Stimulated activated CD4-positive, alpha-beta T cell treated with anti-CD3 and anti-CD28 coated beads, Interleukin-12 subunit alpha, Interleukin-12 subunit beta, amount 100 ng/mL, for 24 hours (primary cell): ENCODE data around the gene HEXD.
A peak's percentile ranks its signal among the peaks of the same experiment; 100 is the strongest.

Source experiments
- DNase-seq, 2 experiments: peaks; one replicate each; pipeline ENCODE4 v3.0.0-alpha.2; 2020; ENCODE audit warnings: low read depth in 2 of 2

The HEXD gene

DNA sequence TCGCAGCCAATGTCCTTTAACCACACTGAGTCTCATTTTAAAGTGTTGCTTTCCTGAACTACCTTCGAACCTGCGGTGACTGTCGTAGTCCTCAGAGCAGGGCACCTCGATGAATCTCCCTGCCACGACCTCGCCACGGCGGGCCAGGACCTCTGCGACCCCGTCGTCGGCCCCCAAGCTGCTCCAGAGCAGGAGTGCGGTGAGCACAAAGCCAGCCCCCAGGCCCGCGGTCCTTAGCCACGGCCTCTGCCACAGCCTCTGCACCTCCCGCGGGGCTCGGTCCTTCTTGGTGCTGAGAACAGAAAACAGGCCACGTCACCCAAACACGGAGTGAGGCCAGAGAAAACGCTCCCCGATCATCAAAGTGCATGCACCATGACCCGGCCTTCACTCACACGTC, 2.8 kb upstream of the HEXD start:
- DNase-seq, result no peak

DNA sequence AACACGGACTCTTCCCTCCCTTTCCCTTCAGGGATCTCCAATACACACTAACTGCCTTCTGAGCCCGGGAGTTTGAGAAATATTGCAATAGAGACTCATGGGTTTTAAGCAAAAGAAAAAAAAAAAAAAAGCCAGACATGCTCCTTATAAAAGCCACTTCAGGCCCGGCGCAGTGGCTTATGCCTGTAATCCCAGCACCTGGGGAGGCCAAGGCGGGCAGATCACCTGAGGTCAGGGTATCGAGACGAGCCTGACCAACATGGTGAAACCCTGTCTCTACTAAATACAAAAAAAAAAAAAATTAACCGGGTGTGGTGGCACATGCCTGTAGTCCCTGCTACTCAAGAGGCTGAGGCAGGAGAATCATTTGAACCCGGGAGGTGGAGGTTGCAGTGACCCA, 2.4 kb upstream of the HEXD start:
- no peak for DNase-seq

DNA sequence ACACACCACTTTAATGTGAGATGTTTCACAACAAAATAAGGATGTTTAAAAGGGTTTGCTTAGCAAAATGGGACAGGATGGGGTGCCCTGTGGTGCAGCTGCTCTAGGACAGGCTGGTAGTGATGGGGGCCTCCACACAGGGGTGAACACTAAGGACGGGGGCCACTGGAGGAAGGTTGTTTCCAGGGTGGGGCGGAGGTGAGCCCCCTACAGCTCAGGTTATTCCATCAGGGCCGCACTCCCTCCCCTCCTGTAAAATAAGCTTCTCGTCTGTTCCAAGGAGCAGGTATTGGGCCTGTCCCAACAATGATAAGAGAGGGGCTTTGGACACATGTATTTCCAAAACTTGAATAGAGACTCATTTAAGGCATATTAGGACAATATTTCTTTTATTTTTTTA, 1.9 kb upstream of the HEXD start:
- no peak for DNase-seq

- DNase-seq, result no peak
These were observed 1.4 kb upstream of the HEXD start for GRCh38 chr17:82416771-82417170.

DNA sequence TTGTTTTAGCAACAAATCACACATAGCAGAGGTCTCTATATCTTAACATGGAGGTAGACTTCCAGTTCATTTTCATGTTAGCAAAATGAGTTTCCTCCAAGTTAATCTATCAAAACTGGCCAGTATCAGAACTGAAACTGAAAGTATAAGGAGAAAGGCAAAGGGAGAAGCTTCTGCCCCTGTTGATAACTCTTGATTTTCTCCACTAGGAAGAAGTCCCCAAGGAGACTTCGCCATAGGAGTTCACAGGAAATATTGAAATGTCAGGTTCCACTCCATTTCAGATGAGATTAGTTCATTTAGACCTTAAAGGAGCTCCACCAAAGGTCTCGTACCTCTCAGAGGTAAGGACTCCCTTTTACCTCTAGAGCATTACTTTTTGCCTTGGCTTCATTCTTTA, 1.4 kb downstream of the HEXD start:
- DNase-seq, result no peak

DNA sequence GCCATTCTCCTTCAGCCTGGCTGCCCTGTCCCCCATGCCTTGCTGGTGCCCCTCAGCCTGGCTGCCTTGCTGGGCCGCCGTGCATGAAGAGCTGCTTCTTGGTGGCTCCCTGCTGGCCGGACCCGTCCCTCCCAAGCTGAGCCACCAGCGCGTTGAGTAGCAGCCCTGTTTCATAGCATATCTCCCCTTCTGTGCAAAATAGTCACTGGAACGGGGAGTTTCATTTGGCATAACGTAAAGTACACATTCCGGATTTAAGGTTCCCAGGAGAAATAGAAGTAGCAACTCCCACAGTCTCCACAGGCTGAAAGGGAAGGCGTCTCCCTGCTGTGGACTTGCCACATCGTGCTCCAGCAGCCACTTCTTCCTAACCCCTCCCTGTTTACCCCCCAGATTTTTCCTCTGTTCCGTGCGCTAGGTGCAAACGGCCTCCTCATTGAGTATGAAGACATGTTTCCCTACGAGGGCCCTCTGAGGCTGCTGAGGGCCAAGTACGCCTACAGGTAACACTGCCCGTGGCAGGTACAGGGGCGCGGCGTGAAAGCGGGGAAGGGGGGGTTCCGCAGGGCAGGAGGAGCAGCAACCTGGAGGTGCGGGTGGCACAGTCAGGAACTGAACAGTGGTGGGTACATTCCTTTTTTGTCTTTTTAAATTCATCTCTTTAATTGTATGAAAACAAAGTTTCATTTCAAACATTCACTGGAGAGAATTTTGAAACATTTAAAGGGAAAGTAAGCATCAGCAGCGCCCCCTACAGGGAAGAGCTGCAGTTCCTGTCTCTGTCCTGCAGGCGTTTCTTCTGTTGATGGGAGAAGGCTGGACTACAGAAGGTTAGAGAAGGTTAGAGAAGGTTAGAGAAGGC, 6.1 kb downstream of the HEXD start:
- DNase-seq, result peak in 1 of 2 experiments; percentile 54

DNA sequence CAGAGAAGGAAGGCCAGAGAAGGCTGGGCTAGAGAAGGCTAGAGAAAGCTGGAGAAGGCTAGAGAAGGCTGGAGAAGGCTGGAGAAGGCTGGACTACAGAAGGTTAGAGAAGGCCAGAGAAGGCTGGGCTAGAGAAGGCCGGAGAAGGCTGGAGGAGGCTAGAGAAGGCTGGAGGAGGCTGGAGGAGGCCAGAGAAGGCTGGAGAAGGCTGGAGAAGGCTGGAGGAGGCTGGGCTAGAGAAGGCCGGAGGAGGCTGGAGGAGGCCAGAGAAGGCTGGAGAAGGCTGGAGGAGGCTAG, 6.7 kb downstream of the HEXD start:
- no peak for DNase-seq

DNA sequence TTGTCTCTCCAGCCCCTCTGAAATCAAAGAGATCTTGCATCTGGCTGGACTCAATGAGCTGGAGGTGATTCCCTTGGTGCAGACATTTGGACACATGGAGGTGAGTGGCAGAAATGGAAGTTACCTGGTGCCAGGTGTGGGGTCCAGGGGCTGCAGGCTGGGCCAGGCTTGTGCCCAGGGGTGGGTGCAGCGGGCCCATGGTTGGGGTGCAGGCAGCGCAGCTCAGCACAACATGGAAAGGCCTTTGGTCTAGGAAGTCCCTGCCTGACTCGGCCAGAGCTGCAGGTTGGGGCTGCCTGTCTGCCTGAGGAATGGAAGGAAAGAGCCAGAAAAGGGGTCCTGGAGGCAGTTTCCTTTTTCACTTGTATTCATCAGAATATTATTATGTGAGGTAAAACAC, 10.4 kb downstream of the HEXD start:
- DNase-seq, result no peak

DNA sequence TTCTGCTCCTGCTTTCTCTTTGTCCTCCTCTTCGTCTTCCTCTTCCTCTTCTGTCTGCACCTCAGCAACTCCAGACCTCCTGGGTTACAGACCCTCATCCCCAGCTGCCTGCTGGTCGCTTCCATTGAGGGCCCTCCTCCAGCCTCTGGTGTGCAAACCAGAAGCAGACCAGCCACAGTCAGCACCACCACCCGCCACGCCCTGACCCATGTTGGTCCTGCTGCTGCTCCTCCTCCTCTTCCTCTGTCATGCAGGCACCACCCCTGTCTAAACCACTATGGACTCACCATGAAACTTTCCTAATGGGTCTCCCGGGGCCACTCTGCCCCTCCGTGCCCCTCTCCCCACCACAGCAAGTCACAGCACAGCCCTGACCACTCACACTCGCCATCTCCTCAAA, 11.7 kb downstream of the HEXD start:
- no peak for DNase-seq

GRCh38 chr17:82432017-82432416, 13.9 kb downstream of the HEXD start:
- DNase-seq, result no peak

DNA sequence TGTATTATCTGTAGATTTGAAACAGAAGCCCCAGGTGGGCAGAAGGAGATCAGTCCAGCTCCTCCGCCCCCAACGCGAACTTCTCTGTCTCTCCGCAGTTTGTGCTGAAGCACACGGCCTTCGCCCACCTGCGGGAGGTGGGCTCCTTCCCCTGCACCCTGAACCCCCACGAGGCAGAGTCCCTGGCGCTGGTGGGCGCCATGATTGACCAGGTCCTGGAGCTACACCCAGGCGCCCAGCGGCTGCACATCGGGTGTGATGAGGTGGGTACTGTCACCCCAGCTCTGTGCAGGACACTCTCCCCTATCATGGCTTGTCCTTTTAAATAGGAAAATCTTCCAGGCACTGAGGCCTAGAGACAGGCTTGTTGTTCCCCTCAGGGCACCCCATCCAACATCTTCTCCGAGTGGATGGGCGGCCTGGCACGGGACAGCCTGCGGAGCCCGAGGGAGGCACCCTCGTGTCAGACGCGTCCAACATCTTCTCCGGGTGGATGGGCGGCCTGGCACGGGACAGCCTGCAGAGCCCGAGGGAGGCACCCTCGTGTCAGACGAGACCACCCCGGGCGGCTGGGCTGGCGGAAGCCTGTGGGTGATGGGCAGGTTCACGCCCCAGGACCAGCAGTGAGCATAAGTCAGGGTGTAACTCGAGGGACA, 15.5 kb downstream of the HEXD start:
- no peak for DNase-seq

GRCh38 chr17:82434216-82434565, 16.0 kb downstream of the HEXD start:
- no peak for DNase-seq

- DNase-seq, result no peak
These were observed 17.0 kb downstream of the HEXD start for GRCh38 chr17:82435103-82435502.

DNA sequence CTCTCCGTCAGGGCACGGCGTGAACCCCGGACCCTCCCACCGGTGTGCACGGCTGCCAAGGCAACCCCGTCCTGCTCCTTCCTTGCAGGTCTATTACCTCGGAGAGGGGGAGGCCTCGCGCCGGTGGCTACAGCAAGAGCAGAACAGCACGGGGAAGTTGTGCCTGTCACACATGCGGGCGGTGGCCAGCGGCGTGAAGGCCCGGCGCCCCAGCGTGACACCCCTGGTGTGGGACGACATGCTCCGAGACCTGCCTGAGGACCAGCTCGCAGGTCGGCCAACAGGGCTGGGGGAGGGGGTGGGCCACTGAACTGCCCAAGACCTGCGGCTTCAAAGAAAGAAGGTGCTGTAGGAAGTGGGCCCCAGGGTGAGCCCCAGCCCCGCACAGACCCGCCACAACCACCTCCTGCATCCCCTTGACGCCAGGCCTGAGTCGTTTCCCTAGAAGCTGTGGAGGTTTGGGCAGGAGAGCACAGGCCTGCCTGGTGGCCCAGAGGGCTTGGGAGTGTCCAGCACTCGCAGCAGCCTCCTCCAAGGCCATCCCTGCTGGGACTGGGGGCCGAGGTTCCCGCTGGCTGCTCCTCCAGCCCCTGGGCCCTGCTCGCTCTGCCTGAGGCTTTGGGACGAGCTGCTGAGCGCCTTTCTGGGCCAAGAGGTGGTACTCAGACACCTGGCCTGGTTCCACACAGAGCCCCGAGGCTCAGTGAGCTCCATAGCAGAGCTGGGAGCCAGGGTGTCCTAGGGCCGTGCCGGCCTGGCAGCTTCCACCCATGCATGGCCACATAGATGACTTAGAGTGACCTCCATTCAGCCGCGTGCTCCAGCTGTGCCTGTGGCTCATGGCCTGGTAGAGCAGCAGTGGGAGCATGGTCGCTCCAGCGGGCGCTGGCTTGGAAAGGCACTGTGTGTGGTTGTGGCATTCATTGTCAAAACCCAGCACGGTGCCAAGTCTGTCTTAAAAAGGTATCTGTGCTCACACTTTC, 17.7 kb downstream of the HEXD start:
- no peak for DNase-seq

DNA sequence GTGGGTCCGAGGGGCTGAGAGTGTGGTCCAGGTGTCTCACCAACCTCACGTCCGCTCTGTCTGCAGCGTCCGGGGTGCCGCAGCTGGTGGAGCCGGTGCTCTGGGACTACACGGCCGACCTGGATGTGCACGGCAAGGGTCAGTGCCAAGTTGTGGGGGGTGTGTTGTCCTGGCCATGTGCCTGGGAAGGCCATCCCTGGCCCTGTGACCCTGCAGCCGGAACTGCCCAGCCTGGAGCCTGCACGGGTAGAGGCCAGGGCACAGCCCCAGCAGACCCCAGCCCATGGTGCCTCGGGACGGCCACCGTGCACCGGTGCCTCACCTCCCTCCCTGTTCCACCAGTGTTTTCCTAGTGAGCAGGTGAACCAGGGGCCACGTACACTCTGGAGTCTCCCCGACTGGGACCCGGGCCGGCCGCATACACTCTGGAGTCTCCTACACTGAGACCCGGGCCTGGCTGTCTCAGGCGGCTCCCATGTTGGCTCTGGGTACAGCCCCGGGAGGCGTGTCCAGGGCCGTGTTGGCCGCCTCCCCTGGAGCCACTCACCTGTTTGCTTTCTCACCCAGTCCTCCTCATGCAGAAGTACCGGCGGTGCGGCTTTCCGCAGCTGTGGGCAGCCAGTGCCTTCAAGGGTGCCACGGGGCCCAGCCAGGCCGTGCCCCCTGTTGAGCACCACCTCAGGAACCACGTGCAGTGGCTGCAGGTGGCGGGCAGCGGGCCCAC, 18.6 kb downstream of the HEXD start:
- DNase-seq, result no peak

DNA sequence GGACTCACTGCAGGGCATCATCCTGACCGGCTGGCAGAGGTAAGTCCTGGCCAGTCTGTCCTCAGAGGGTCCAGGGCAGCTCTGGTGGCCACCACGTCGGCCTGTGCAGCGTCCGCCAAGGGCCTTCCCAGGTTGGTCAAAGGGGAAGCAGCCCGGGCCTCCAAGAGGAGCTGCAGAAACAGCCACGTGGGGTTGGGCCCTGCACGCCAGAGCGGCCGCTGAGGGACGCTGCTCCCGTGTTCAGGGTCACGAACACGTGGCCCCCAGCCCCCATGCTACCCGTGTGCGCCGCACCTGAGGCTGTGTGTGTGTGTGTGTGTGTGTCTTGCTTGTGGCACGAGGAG, 19.1 kb downstream of the HEXD start:
- DNase-seq, result no peak

DNA sequence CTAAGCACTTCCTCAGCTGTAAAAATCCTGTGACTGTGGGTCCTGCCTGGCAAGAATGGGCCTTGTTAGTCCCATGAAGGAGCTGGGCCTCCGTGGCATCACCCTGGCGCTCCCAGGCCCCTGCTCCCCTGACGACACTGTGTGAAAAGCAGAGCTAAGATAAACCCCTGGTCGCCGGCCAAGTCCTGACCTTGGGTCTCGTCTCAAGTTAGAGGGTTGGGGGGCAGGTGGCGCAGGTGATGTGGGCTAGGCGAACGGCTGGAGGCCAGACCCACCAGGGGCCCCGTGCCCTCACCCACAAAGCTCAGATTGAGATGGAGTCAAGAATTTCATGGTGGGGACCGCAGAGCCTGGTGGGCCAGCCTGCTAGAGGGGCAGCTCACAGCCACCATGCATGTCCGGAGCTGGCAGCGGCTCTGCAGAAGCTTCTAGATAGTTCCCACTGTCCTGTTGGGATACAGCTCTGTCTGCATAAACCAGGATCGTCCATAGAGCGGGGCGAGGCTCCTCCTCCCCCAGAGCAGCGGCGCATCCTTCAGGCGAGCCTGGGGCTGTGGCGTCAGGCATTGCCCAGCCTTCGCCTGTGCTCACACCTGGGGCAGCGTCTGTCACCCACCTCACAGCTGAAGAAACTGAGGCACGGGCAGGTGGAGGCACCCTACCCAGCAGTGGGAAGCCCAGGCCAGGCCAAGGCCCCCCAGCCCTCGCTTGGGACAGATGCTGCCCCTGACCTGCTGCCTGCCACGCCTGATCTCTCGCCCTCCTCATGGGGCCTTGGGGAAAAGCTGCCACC, 20.4 kb downstream of the HEXD start:
- DNase-seq, result no peak

- DNase-seq, result no peak
These were observed 21.2 kb downstream of the HEXD start for GRCh38 chr17:82439194-82439828.

DNA sequence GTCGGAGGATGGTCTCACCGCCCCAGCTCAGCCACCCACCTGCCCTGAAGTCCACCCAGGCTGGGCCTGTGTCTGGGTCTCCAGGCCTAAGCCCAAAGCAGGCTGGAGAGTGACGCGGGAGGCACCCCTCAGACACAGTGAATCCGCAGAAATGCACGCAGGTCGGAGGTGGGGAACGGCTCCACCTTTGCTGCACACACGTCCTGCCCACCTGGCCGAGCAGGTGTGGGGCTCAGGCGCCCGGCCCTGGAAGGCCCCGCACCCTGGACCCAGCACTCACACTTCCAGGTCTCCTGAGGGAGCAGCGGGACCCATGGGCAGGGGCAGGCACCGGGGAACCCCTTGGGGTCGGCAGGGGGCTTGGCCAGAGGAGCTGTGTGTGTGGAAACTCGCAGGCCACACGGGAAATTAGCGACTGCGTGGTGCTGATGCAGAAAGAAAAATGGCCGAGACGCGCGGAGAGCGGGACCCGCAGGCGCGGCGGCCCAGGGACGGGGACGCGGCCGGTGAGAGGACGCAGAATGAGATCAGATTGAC, 21.8 kb downstream of the HEXD start:
- no peak for DNase-seq

GRCh38 chr17:82440469-82440981, 22.4 kb downstream of the HEXD start:
- DNase-seq, result no peak
